Raji (cell line): Measurements from ENCODE around the gene TRABD2B.

Experiments used
- POLR2A ChIP-seq: IDR thresholded peaks from 2 replicates; pipeline ENCODE4 v1.6.1; 2011; ENCODE audit warnings: low read depth, low read length, control low read depth; ENCODE audit not compliant: insufficient read depth

Gene TRABD2B

DNA sequence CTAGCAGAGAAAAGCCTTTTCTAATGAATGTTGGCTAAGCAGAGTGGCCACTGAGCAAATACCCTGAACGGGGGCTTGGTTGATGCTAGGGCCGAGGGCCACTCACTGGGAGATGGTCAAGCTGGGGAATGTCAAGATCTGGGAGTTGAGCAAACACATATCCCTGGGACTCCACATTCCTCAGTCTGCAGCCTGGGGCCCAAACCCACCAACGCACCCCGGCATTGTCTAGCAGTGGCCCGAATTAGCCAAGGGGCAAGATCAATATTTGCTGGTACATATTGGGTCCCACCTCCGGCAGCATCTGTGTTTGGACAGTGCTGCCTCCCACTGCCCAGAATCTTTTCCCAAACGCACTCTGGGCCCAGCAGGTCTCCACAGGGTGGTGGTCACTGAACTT lies 144.1 kb downstream of the TRABD2B start:
- no peak for TF ChIP-seq POLR2A

DNA sequence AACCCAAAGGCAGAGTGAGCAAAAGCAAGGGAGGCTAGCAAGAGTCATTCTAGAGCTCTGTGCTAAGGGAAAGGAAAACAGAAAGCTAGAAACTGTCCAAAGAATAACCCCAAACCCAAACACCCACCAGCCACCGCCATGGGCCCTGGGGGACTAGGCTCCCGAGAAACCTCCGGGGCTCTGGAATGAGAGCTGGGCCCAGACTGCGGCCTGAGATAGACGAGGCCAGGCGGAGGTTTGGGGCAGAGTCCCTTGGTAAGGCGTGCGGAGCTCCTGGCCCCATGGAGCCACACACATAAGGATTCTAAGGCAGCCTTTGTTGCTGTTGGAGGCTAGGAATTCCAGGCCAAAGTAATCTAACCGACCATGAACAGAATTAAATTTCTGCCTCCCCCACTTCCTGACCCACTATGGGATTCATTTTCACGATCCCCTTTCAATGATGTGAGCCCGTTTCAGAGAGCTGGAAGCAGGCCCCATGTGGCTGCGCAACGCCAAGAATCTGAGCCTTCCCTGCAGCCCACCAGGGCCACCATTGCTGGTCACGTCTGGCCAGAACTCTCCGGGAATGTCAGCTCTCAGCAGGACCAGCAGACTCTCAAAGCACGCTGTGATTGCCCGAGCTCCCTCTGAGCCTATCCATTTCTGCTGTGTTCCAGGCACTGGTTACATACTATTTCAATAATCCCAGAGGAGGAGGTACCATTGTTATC lies 145.0 kb downstream of the TRABD2B start:
- TF ChIP-seq POLR2A = no peak

DNA sequence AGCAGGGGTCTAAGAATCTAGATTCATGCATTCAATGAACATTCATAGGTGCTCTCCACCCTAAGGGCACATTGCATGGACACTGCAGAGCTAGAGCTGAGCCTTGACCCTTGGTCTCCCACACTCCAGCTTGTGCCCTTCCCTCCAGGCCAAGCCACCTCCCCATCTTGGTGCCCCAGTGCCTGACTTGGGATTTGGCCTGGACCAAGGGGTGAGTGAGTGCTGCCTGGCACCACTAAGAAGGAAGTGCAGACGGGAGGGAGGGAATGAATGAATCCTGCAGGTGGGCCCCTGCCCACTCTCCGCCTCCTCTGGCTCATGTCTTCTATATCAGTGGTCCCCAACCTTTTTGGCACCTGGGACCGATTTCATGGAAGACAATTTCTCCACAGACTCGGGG lies 146.7 kb downstream of the TRABD2B start:
- no peak for TF ChIP-seq POLR2A

DNA sequence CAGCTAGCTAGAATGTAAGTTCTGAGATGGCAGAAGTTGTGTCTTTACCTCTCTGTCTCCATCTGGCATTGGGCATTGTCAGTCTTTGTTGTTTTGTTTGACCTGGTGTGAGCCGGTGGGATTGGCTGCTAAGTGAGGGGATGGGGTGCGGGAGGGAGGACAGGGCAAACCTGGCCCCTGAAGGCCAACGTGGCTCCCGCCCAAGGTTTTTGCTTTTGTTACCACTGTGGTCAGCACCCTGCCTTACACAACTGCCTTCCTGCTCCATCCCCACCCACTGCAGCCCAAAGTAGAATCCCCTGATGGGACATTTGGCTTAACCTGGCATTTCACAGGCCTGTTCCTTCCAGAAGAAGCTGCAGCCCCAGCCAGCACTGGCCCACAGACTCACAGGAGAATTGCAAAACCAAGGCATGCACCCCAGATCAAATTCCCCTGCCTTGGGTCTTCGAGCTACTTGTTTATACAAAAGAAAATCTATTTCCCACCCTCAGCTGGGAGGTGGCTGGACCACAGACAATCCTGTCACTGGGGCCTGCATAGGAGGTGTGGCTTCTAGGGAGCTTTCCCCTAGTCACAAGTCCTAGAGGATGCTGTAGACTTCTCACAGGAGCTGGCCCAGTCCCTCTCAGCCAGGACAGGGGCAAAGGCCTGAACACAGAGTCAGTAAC lies 147.5 kb downstream of the TRABD2B start:
- no peak for TF ChIP-seq POLR2A

DNA sequence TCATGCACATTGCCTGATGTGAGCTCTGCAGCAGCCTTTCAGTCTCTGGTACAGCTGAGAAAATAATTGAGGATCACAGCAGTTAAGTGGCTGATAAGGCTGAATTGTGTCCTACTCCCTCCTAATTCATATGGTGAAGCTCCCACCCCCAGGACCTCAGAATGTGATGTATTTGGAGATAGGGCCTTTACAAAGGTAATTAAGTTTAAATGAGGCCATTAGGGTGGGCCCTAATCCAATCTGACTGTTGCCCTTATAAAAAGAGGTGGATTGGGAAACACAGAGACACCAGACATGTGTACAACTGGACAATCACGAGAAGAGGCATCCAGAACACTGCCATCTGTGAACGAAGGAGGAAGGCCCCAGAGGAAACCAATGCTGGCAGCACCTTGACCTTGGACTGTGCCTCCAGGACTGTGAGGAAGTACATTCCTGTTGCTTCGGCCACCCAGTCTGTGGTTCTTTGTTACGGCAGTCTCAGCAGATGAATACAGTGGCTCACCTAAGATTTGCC lies 148.1 kb downstream of the TRABD2B start:
- no peak for TF ChIP-seq POLR2A

DNA sequence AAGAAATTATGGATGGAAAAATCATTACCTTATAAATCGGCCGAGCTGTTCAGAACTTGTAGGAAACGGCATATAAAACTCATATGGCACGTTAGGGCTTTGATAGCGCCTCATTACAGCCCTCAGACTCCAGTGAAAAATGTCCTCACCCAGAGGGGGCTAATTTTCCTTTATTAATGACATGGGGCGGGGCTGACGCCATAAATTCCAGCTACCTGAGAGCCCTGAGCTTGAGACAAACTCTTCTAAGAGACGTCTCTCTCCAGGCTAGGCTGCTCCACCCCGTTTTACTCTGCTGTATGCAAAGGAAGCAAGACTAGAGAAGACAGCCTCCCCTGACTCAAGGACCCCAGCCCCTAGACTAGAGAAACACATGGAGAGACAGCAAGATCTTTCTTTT lies 149.4 kb downstream of the TRABD2B start:
- TF ChIP-seq POLR2A = no peak

DNA sequence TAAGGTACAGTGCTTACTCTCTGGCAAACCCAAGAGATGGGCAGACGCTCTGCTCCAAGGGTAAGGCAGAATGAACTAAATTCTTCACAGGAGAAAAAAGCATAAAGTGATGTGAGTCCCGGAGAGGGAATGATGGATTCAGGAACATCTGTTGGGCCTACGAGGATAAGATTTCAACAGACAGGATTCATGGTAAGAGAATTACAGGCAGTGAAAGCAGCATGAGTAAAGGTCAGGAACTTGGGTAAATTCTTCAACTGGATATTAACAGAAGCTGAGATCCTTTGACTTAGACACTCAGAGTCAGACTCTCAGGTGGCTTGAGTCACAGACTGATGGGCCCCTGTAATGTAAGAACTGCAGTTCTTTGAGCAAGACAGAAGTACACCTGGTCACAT lies 152.6 kb downstream of the TRABD2B start:
- no peak for TF ChIP-seq POLR2A

DNA sequence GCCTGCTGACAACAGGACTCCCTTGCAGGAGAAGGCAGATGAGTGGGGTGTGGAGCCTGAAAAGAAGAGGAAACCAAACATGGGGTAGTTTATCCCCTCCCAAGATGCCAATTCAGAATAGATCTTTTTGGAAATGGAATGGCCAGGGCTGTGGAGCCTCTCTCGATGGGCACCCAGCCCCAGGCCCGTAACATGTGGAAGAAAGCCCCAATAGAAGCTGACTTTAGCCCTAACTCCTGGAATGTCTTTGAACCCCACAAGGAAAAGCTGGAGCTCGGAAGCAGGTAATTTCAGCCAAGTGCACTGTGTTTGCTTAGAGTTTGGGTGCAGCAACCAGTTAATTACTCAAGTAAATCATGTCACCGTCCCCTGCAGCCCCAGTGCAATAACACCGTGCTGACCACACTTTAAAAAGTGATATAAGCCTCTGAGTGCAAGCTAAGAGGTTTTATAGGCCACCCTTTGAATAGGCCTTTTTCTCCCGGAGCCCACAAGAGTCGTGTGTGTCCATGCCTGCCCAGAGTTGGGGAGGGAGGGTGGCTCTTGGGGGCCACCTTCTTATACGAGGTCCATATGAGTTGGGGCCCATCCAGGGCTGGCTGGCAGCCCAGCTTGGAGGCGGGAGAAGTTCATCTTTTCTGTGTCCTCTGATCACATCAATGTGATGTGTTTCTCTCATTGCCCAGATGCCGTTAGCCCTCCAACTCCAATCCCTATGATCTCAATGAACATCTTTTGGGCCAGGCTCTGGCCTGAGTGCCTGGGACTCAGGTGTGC lies 153.2 kb downstream of the TRABD2B start:
- no peak for TF ChIP-seq POLR2A

DNA sequence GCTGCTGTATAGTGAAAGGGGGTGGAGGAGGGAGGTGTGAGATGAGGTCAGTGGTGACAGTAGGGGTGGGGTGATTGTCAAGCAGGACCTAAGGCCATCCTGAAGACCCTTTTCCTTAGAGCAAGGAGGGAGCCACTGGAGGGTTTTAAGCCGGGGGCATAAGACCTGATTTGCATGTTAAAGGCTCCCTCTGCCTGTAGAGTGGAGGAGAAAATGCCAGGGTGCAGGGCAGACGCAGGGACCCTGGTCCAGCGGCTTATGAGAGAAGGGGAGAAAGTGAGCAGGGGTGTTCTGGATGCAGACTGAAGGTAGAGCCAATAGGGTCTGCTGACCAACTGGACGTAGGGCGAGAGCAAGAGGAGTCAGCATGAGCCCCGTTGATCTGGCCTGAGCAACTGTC lies 154.1 kb downstream of the TRABD2B start:
- no peak for TF ChIP-seq POLR2A

DNA sequence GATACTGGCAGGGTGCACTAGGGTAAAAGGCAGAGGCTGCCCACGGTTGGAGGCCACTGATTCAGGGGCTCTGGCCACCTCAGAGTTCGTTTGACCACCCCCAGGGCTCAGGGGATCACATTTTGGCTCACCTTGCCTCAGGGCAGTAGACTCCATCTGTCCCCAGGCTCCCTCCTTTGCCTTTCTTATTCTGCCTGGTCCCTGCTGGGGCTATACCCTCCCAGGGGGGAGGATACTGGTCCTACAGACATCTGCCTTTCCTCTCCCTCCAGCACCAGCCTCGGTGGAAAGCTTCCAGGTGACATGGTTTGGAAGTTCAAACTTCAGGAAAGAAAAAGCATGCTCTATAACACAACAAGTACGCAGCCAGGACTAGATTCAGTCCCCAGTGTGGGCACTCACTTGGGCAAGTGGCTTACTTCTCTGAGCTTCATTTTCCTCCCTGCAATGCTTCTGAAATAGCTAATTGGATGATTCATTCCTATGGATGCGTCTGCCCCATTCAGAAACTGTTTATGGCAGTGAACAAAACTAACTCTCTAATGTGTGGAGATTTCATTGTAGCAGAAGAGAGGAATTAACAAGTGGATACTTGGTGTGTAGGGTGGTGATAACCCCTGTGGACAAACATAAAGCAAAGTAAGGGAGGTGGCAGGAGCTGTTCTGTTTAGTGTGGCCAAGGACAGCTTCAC lies 154.8 kb downstream of the TRABD2B start:
- no peak for TF ChIP-seq POLR2A

DNA sequence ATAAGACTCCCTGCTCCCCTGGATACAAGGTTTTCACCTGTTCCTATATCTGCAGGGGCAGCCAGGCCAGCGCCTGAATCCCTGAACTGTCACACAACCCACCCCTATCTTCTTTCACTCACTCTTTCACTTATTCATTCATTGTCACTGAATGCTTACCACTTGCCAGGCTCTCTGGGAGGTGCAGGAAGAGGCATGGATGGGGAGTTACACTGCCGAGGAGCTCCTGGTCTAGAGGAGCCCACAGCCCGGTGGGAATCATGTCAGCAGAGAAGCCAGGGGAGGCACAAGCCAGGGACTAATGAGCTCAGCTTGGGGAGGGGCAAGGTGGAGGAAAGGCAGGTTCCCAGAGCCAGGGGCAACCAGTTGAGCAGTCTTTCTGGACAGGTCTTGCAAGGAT lies 155.8 kb downstream of the TRABD2B start:
- TF ChIP-seq POLR2A = no peak

DNA sequence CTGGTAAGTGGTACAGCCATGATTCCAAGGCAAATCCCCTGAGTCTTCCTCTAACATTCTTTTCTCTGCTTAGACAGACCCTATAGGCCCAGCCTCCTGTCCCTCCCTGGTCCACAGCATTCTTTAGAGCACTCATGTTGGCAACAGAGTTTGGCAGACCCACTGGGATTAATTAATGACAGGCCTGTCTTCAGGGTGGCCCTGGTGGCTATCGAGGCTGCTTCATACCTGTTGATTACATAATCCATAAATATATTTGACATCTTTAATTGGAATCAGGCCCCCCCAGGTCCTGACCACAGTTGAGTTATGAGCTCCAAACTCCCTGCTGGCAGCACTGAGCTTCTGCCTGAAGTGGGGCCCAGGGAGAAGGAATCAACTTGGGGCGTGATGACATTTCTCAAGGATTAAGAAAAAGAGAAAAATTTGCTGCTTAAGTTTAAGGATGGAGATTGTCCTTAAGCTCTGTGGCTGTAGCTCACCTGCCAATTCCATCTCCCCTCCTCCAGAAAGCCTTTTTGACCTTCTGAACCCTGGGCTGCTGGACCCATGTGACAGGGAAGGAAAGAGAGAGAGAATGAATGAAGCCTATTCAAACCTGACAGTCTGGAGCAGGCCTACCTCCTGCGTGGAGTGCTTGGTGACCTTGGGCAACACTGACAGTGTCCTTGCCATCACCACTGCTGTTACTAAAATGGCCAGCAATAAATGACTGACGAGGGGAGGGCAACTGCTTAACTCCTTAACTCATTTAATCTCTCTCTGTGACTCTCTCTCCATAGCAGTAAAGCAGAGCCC lies 156.6 kb downstream of the TRABD2B start:
- TF ChIP-seq POLR2A = no peak

DNA sequence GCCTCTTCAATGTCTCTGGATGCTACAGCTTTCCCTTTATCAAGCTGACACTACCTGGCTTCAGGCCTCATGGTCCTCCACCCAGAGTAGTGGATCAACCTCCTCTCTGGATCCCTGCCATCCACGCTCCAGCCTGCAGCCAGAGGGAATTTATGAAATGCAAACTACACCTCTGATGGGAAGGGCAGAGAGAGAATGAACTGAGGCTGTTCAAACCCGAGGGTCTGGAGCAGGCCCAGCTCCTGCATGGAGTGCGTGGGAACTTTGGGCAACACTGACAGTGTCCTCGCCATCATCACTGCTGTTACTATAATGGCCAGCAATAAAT lies 157.8 kb downstream of the TRABD2B start:
- no peak for TF ChIP-seq POLR2A

DNA sequence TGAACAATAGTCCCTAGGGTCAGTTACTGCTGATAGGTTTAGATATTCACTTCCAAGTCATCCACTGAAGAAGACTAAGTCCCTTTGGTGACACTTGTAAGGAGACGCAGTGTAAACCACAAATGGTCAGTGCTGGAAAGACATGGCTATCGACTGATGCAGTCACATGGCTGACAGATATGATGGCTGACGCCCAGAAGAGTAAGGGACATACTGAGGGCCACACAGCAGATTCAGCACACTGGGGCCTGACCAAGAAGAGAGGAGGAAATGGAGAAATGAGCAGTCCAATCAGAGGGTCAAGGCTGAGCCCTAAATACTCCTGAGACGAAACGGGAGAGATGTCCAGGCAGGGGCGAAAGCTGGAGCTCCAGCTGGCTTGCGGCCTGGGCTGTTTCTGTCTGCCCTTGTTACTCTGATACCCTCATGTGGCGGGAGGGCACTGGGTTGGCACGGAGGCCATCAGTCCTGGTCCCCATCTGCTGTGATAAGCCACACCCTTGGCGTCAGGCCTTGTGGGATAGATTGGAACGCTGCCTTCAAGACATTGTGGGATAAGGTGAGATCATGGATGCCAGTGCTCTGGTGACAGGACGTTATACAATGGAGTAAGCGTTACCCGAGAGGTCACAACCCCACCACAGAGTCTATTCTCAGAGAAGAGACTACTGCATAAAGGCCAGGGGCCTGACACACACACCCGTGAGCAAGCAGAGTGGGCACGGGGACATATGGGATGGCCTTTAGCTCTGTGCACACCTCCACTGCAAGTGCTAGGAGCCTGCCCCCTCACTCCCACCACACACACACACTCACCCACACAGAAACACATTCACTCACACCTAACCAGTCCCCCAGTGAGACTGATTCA lies 158.4 kb downstream of the TRABD2B start:
- TF ChIP-seq POLR2A = no peak
